HepG2 (cell line): Measurements from ENCODE around the gene MCRIP2. TPM values are rescaled to one million over a fixed set of nuclear protein-coding genes. Genes with fewer than 3 reads are reported as not detected.
A peak's percentile ranks its signal among the peaks of the same experiment; 100 is the strongest.

Experiments used
- DPF2 ChIP-seq: sonication (generic); formaldehyde crosslinking; IDR thresholded peaks from 2 replicates; pipeline ENCODE4 v1.4.0; 2020; ENCODE audit warnings: mild to moderate bottlenecking, low read depth, missing genetic modification reagents, borderline replicate concordance
- FOXA3 ChIP-seq: IDR thresholded peaks from 2 replicates; pipeline ENCODE4 v1.6.1; 2016; ENCODE audit warnings: missing genetic modification reagents, missing compliant biosample characterization
- KLF16 ChIP-seq, 2 experiments: sonication (generic) in 1 of 2; formaldehyde crosslinking in 1 of 2; IDR thresholded peaks; 2 replicates each; pipeline versions ENCODE4 v1.6.1 to v1.8.0; 2016 to 2023; ENCODE audit warnings: missing genetic modification reagents in 2 of 2, missing compliant biosample characterization in 1 of 2
- KMT2B ChIP-seq: IDR thresholded peaks from 2 replicates; pipeline ENCODE4 v1.6.1; 2016; ENCODE audit warnings: missing genetic modification reagents, missing compliant biosample characterization
- NR2F6 ChIP-seq, 2 experiments: IDR thresholded peaks; 2 replicates each; pipeline ENCODE4 v1.6.1; 2016; ENCODE audit warnings: antibody characterized with exemption in 1 of 2, mild to moderate bottlenecking in 1 of 2
- PAX8 ChIP-seq: sonication (generic); formaldehyde crosslinking; IDR thresholded peaks from 2 replicates; pipeline ENCODE4 v1.8.0; 2022; ENCODE audit warnings: mild to moderate bottlenecking, missing genetic modification reagents, borderline replicate concordance
- RARA ChIP-seq: IDR thresholded peaks from 2 replicates; pipeline ENCODE4 v1.6.1; 2016; ENCODE audit warnings: missing genetic modification reagents, missing compliant biosample characterization
- SOX5 ChIP-seq: IDR thresholded peaks from 2 replicates; pipeline ENCODE4 v1.6.1; 2016; ENCODE audit warnings: borderline replicate concordance
- THAP11 ChIP-seq: IDR thresholded peaks from 2 replicates; pipeline ENCODE4 v1.6.1; 2016; ENCODE audit warnings: missing biosample characterization, missing genetic modification reagents
- TOE1 ChIP-seq: sonication (generic); formaldehyde crosslinking; IDR thresholded peaks from 2 replicates; pipeline ENCODE4 v1.4.0; 2020; ENCODE audit warnings: mild to moderate bottlenecking, missing genetic modification reagents
- ZBTB25 ChIP-seq: IDR thresholded peaks from 2 replicates; pipeline ENCODE4 v1.6.1; 2018; ENCODE audit warnings: missing genetic modification reagents
- ZBTB34 ChIP-seq: sonication (generic); formaldehyde crosslinking; IDR thresholded peaks from 2 replicates; pipeline ENCODE4 v1.8.0; 2022; ENCODE audit warnings: mild to moderate bottlenecking, missing genetic modification reagents
- ZFP37 ChIP-seq: sonication (generic); formaldehyde crosslinking; IDR thresholded peaks from 2 replicates; pipeline ENCODE4 v1.4.0; 2020; ENCODE audit warnings: missing genetic modification reagents, borderline replicate concordance
- ZNF142 ChIP-seq: sonication (generic); formaldehyde crosslinking; IDR thresholded peaks from 2 replicates; pipeline ENCODE4 v1.4.0; 2020; ENCODE audit warnings: missing genetic modification reagents
- ZNF235 ChIP-seq: sonication (generic); formaldehyde crosslinking; IDR thresholded peaks from 2 replicates; pipeline ENCODE4 v1.8.1; 2023; ENCODE audit warnings: mild to moderate bottlenecking, missing genetic modification reagents, borderline replicate concordance
- ZNF33B ChIP-seq: sonication (generic); formaldehyde crosslinking; IDR thresholded peaks from 2 replicates; pipeline ENCODE4 v1.5.1; 2020; ENCODE audit warnings: mild to moderate bottlenecking, missing genetic modification reagents
- ZNF563 ChIP-seq: sonication (generic); formaldehyde crosslinking; IDR thresholded peaks from 2 replicates; pipeline ENCODE4 v1.8.0; 2022; ENCODE audit warnings: mild to moderate bottlenecking, moderate library complexity, missing genetic modification reagents
- ZNF652 ChIP-seq: IDR thresholded peaks from 2 replicates; pipeline ENCODE4 v1.6.1; 2016; ENCODE audit warnings: low read depth, borderline replicate concordance
- ZNF770 ChIP-seq: sonication (generic); formaldehyde crosslinking; IDR thresholded peaks from 2 replicates; pipeline ENCODE4 v1.5.0; 2020; ENCODE audit warnings: mild to moderate bottlenecking, missing genetic modification reagents
- polyA plus RNA-seq, 8 experiments: library from polyadenylated mRNA; depleted of rRNA in 3 of 8; stranded (reverse) in 7 of 8; unstranded in 1 of 8; fragments of >200 nt; fragmentation: Illumina TruSeq in 4 of 8; extraction: Trizol in 4 of 8; gene quantifications; 2 replicates each; pipeline versions ENCODE4 v1.2.1 to v1.2.3, GENCODE V29; 2011 to 2016; ENCODE audit warnings: low read depth in 4 of 8, missing spikeins in 1 of 8, mixed read lengths in 1 of 8; ENCODE audit not compliant: insufficient read depth in 1 of 8
- total RNA-seq, 5 experiments: library from RNA; depleted of rRNA; stranded (reverse); fragments of >200 nt; fragmentation: Illumina TruSeq; extraction: Trizol; gene quantifications; 2 replicates each; pipeline ENCODE4 v1.2.3, GENCODE V29; 2016; ENCODE audit warnings: low read depth in 1 of 5

The MCRIP2 gene
- total and polyA plus RNA-seq, 2 of the 13 experiments (the other 11 are each of a cell fraction or from before 2014, with no cell fraction given): 39.6 to 76.7 TPM

GRCh38 chr16:592518-593306 lies 48.9 kb upstream of the MCRIP2 start (continued):
- TF ChIP-seq THAP11 (CRISPR knock-in tag) (peak; percentile 66), RARA (CRISPR knock-in tag) (peak; percentile 18; the same call in 1 of the 2 replicates), ZFP37 (CRISPR knock-in tag) (peak; percentile 38; the same call in 1 of the 2 replicates), ZNF235 (CRISPR knock-in tag) (no peak), KLF16 (CRISPR knock-in tag; IDR thresholded peaks at IDR 0.05) (peak in 1 of 2 experiments; percentile 80; a peak in 2 of 4 replicates), FOXA3 (no peak), PAX8 (CRISPR knock-in tag) (no peak), NR2F6 (IDR thresholded peaks at IDR 0.05) (no peak), NR2F6 (CRISPR knock-in tag; IDR thresholded peaks at IDR 0.05) (no peak), ZNF33B (CRISPR knock-in tag) (0 out of 2 replicates have a peak, but pooled peaks have one; percentile 52), ZNF652 (CRISPR knock-in tag) (no peak), ZNF142 (no peak), ZBTB25 (0 out of 2 replicates have a peak, but pooled peaks have one; percentile 43), ZNF563 (peak; percentile 57; the same call in 1 of the 2 replicates), KMT2B (CRISPR knock-in tag) (peak; percentile 37; the same call in 1 of the 2 replicates), SOX5 (CRISPR knock-in tag) (0 out of 2 replicates have a peak, but pooled peaks have one; percentile 22), TOE1 (CRISPR knock-in tag) (no peak), ZBTB34 (CRISPR knock-in tag) (no peak), DPF2 (CRISPR knock-in tag) (no peak), ZNF770 (0 out of 2 replicates have a peak, but pooled peaks have one; percentile 26)
